Diencephalon (tissue), 1 donor: ENCODE results near the gene MASP1. TPM values are rescaled to one million over a fixed set of nuclear protein-coding genes. Genes with fewer than 3 reads are reported as not detected.

ENCODE experiments used
- total RNA-seq: library from RNA; depleted of rRNA; stranded (reverse); fragments of >200 nt; gene quantifications from one replicate; pipeline ENCODE4 v1.2.3, GENCODE V29; 2014

Gene MASP1
- 24.2 TPM for total RNA-seq

GRCh38 chr3:187291512-187292132, at the start of gene MASP1:
MASP1 (minus strand) TSS chr3:187291737; CDS start chr3:187291632, 105 bp downstream.

GRCh38 chr3:187197335-187197649, 94.2 kb downstream of the MASP1 start, which contains the start of gene RTP1:
RTP1 (plus strand) TSS chr3:187197486; CDS start chr3:187197516, 30 bp downstream.

Other genes with a start within 250 kb of the MASP1 start
- 14.5 TPM for gene RPL39L, start 152.2 kb downstream of the MASP1 start, total RNA-seq
- 3.2 TPM for gene RTP1, start 94.3 kb downstream of the MASP1 start, total RNA-seq
- gene RTP4, start 76.6 kb upstream of the MASP1 start, total RNA-seq: 0.23 TPM